ENCODE data around the gene RAD23A.

DNA sequence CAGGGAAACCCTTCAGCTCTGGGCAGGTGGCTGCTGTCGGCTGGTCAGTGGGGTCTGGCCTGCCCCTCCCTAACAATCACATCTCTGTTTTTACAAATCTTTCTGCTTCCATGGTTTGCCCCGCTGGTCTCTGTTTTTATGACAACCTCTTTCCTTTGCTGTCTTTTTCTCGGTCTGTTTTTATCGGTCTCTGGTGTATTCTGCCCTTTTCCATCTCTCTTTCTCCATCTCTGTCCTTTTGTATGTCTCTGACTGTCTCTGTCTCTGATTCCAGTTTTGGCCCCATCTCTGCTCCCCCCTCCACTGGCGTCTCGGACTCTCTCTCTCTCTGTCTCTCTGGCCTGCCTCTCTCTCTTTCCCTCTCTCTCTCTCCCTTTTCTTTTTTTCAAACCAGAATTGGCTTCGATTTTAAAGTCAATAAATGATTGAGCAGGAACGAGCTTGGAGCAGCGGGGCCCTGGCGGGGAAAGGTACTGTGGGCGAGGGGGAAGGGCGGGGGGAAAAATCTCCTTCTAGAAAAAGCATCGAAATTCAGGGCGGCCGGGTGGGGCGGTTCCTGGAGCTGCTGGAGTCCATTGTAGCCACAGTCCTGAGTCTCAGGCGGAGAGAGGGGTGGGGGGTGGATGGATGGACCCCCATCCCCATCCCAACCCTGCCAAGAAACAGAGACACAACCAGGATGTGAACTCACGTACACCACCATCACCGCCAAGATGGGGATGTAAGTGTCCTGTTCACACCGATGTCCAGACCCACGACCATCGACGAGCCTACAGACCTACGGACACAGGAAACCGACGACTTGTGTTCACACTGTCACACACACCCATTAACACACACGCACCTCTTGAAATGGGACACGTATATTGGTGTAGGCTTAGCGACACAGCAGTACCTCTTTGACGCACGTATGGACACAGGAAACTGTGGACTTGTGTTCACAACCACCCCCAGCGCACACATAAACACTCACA is 52.6 kb downstream of the RAD23A start:
- no peak for TF ChIP-seq POLR2AphosphoS5 (IDR thresholded peaks at IDR 0.05)
- TF ChIP-seq, protein P1, sequence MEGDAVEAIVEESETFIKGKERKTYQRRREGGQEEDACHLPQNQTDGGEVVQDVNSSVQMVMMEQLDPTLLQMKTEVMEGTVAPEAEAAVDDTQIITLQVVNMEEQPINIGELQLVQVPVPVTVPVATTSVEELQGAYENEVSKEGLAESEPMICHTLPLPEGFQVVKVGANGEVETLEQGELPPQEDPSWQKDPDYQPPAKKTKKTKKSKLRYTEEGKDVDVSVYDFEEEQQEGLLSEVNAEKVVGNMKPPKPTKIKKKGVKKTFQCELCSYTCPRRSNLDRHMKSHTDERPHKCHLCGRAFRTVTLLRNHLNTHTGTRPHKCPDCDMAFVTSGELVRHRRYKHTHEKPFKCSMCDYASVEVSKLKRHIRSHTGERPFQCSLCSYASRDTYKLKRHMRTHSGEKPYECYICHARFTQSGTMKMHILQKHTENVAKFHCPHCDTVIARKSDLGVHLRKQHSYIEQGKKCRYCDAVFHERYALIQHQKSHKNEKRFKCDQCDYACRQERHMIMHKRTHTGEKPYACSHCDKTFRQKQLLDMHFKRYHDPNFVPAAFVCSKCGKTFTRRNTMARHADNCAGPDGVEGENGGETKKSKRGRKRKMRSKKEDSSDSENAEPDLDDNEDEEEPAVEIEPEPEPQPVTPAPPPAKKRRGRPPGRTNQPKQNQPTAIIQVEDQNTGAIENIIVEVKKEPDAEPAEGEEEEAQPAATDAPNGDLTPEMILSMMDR (IDR thresholded peaks at IDR 0.05): no peak

All from breast epithelium (tissue), 3 donors.